Activated CD4-positive, alpha-beta T cell treated with anti-CD3 and anti-CD28 coated beads for 36 hours (primary cell): ENCODE data around the gene MMP24OS. TPM values are rescaled to one million over a fixed set of nuclear protein-coding genes. Genes with fewer than 3 reads are reported as not detected.

Source experiments
- ATAC-seq: fragments of 200-7000 bp; cut with Tn5 transposase; one replicate; pipeline ENCODE4 v1.10.0; 2021; ENCODE audit warnings: mild to moderate bottlenecking, moderate library complexity
- CTCF ChIA-PET: fragments of 350-600 bp; sonication (Branson Sonifier 250); formaldehyde crosslinking; loops from one replicate; lab custom pipeline; 2021; ENCODE audit warnings: antibody characterized with exemption; lab: Charles Lee
- POLR2A ChIA-PET: fragments of 350-600 bp; sonication (Branson Sonifier 250); formaldehyde crosslinking; loops from one replicate; lab custom pipeline; 2021; ENCODE audit warnings: antibody characterized with exemption, inconsistent platforms; lab: Charles Lee
- DNase-seq: peaks from one replicate; pipeline ENCODE4 v3.0.0-alpha.2; 2020
- H3K27ac Mint-ChIP-seq: one replicate; pipeline ENCODE4 v1.8.0; 2021; ENCODE audit warnings: mixed read lengths
- H3K27me3 Mint-ChIP-seq: one replicate; pipeline ENCODE4 v1.8.0; 2021; ENCODE audit warnings: mixed read lengths
- H3K36me3 Mint-ChIP-seq: one replicate; pipeline ENCODE4 v1.8.0; 2021; ENCODE audit warnings: low read depth, mixed read lengths
- H3K4me1 Mint-ChIP-seq: one replicate; pipeline ENCODE4 v1.8.0; 2021; ENCODE audit warnings: mixed read lengths
- H3K4me3 Mint-ChIP-seq: one replicate; pipeline ENCODE4 v1.8.0; 2021; ENCODE audit warnings: mild to moderate bottlenecking, moderate library complexity, mixed read lengths
- H3K9me3 Mint-ChIP-seq: one replicate; pipeline ENCODE4 v1.8.0; 2021; ENCODE audit warnings: low read depth, mixed read lengths
- intact Hi-C, 2 experiments: fragments of 100-400 bp; cut with DNase I in 1 of 2; cut with micrococcal nuclease in 1 of 2; formaldehyde crosslinking; loops; one replicate each; pipeline versions ENCODE4 v1.14.2 to v1.15.1; 2022 to 2024; cut with DNase I, micrococcal nuclease
- total RNA-seq, 2 experiments: library from RNA; stranded (reverse); gene quantifications; one replicate each; pipeline ENCODE4 v1.2.3, GENCODE V29; 2021

Gene MMP24OS
- total RNA-seq, result 10 to 100 TPM; 44.6 to 56.8 TPM

- Mint-ChIP-seq H3K4me1 (peaks cover 9% of the 10 kb centered on the region), H3K9me3 (no peaks in the 10 kb centered on the region), H3K36me3 (peaks cover 46% of the 10 kb centered on the region), H3K27me3 (no peaks in the 10 kb centered on the region), H3K4me3 (peak within 1 kb of the TSS; percentile 99), H3K27ac (peak within 1 kb of the TSS; percentile 97)
- DNase-seq, result peak; percentile 94
- ATAC-seq, result peak; percentile 96
- CTCF ChIA-PET, result interaction anchor here (0.6 to 1.1 kb wide), 5 partner anchors 9 to 676 kb away, joined by 3 to 6 read pairs (median 3); partner anchors contain the start of gene SCAND1
- POLR2A ChIA-PET, result interaction anchor here (1.0 kb wide), 1 partner anchor 178 kb away, joined by 11 read pairs; the partner anchor contains the start of gene CEP250
- intact Hi-C loops, result loop anchor here (1.0 to 5.0 kb wide), 11 partner anchors 27 to 453 kb away; partner anchors contain the start of genes EDEM2 (in 2 of the 2), ACSS2 (in 1 of the 2), CEP250 (in 1 of the 2) and GSS (in 1 of the 2)
These were observed at the start of gene MMP24OS for GRCh38 chr20:35277531-35278395. MMP24OS (minus strand) TSS chr20:35278122; CDS start chr20:35277929, 193 bp downstream.

GRCh38 chr20:35327074-35327976, 49.4 kb upstream of the MMP24OS start:
- ATAC-seq (no peak), DNase-seq (no peak)
- peaks cover 62% of the 10 kb centered on the region for H3K4me1 Mint-ChIP-seq
- H3K4me3 Mint-ChIP-seq, result no peak overlapping the region
- H3K27me3 Mint-ChIP-seq, result no peaks in the 10 kb centered on the region
- ChIA-PET POLR2A (no interaction called here), CTCF (interaction anchor here (0.7 to 1.3 kb wide), 3 partner anchors 21 to 23 kb away, joined by 4 to 5 read pairs (median 4); no protein-coding TSS in a partner anchor)
- H3K36me3 Mint-ChIP-seq, result peaks cover 6% of the 10 kb centered on the region
- no peaks in the 10 kb centered on the region for H3K9me3 Mint-ChIP-seq
- intact Hi-C loops, result loop anchor here in 1 of 2 experiments (5.0 kb wide), 1 partner anchor 235 kb away; the partner anchor contains the start of gene TRPC4AP
- peak overlapping the region; percentile 80 for H3K27ac Mint-ChIP-seq

- Mint-ChIP-seq H3K36me3 (peaks cover 6% of the 10 kb centered on the region), H3K4me1 (peaks cover 61% of the 10 kb centered on the region), H3K9me3 (no peaks in the 10 kb centered on the region), H3K27me3 (no peaks in the 10 kb centered on the region), H3K27ac (no peak overlapping the region), H3K4me3 (no peak overlapping the region)
- intact Hi-C loops, result loop anchor here in 1 of 2 experiments (5.0 kb wide), 1 partner anchor 234 kb away; the partner anchor contains the start of gene TRPC4AP
- DNase-seq (no peak), ATAC-seq (no peak)
- POLR2A ChIA-PET, result no interaction called here
- CTCF ChIA-PET, result interaction anchor here (0.9 to 1.3 kb wide), 2 partner anchors 21 to 23 kb away, joined by 4 to 5 read pairs; no protein-coding TSS in a partner anchor
These were observed 48.8 kb upstream of the MMP24OS start for GRCh38 chr20:35326740-35327073.

GRCh38 chr20:35326021-35326739, 48.3 kb upstream of the MMP24OS start:
- peak; percentile 41 for DNase-seq
- Mint-ChIP-seq H3K9me3 (no peaks in the 10 kb centered on the region), H3K27me3 (no peaks in the 10 kb centered on the region), H3K27ac (peak overlapping the region; percentile 32), H3K4me3 (no peak overlapping the region), H3K4me1 (peaks cover 56% of the 10 kb centered on the region), H3K36me3 (peaks cover 6% of the 10 kb centered on the region)
- ATAC-seq, result peak; percentile 39
- CTCF ChIA-PET, result interaction anchor here (0.9 to 1.3 kb wide), 3 partner anchors 10 to 22 kb away, joined by 3 to 5 read pairs (median 4); no protein-coding TSS in a partner anchor
- POLR2A ChIA-PET, result no interaction called here
- intact Hi-C loops, result loop anchor here in 1 of 2 experiments (5.0 kb wide), 1 partner anchor 234 kb away; the partner anchor contains the start of gene TRPC4AP

- ChIA-PET CTCF (interaction anchor here (0.6 to 0.9 kb wide), 2 partner anchors 9 to 22 kb away, joined by 3 read pairs; no protein-coding TSS in a partner anchor), POLR2A (no interaction called here)
- no peak for DNase-seq
- H3K4me3 Mint-ChIP-seq, result no peak overlapping the region
- intact Hi-C loops, result loop anchor here in 1 of 2 experiments (5.0 kb wide), 1 partner anchor 233 kb away; the partner anchor contains the start of gene TRPC4AP
- H3K9me3 Mint-ChIP-seq, result no peaks in the 10 kb centered on the region
- no peaks in the 10 kb centered on the region for H3K27me3 Mint-ChIP-seq
- ATAC-seq, result no peak
- no peak overlapping the region for H3K27ac Mint-ChIP-seq
- peaks cover 52% of the 10 kb centered on the region for H3K4me1 Mint-ChIP-seq
- H3K36me3 Mint-ChIP-seq, result peaks cover 10% of the 10 kb centered on the region
These were observed 47.5 kb upstream of the MMP24OS start for GRCh38 chr20:35325401-35325800.

- no peaks in the 10 kb centered on the region for H3K27me3 Mint-ChIP-seq
- ChIA-PET CTCF (interaction anchor here (0.6 to 2.0 kb wide), 6 partner anchors 9 to 137 kb away, joined by 3 to 6 read pairs (median 4); no protein-coding TSS in a partner anchor), POLR2A (no interaction called here)
- no peaks in the 10 kb centered on the region for H3K9me3 Mint-ChIP-seq
- peak overlapping the region; percentile 41 for H3K27ac Mint-ChIP-seq
- DNase-seq (no peak), ATAC-seq (no peak)
- intact Hi-C loops, result no loop called here
- peaks cover 31% of the 10 kb centered on the region for H3K4me1 Mint-ChIP-seq
- H3K4me3 Mint-ChIP-seq, result no peak overlapping the region
- H3K36me3 Mint-ChIP-seq, result peaks cover 4% of the 10 kb centered on the region
These were observed 42.6 kb upstream of the MMP24OS start for GRCh38 chr20:35320396-35321126.

- ATAC-seq (no peak), DNase-seq (no peak)
- peaks cover 36% of the 10 kb centered on the region for H3K4me1 Mint-ChIP-seq
- ChIA-PET CTCF (interaction anchor here (0.6 to 2.0 kb wide), 2 partner anchors 12 to 137 kb away, joined by 5 to 6 read pairs; no protein-coding TSS in a partner anchor), POLR2A (no interaction called here)
- H3K36me3 Mint-ChIP-seq, result peaks cover 6% of the 10 kb centered on the region
- H3K27me3 Mint-ChIP-seq, result no peaks in the 10 kb centered on the region
- no peak overlapping the region for H3K27ac Mint-ChIP-seq
- H3K4me3 Mint-ChIP-seq, result no peak overlapping the region
- intact Hi-C loops, result no loop called here
- no peaks in the 10 kb centered on the region for H3K9me3 Mint-ChIP-seq
These were observed 41.9 kb upstream of the MMP24OS start for GRCh38 chr20:35319871-35320197.

GRCh38 chr20:35319192-35319870, 41.4 kb upstream of the MMP24OS start:
- intact Hi-C loops, result no loop called here
- Mint-ChIP-seq H3K27ac (no peak overlapping the region), H3K27me3 (no peaks in the 10 kb centered on the region), H3K4me3 (no peak overlapping the region), H3K4me1 (peaks cover 41% of the 10 kb centered on the region), H3K36me3 (peaks cover 6% of the 10 kb centered on the region), H3K9me3 (no peaks in the 10 kb centered on the region)
- ATAC-seq (no peak), DNase-seq (no peak)
- ChIA-PET CTCF (interaction anchor here (0.6 to 2.0 kb wide), 4 partner anchors 12 to 117 kb away, joined by 4 to 8 read pairs (median 5); no protein-coding TSS in a partner anchor), POLR2A (no interaction called here)

- no peaks in the 10 kb centered on the region for H3K27me3 Mint-ChIP-seq
- ATAC-seq, result peak; percentile 42
- DNase-seq, result no peak
These were observed 40.7 kb upstream of the MMP24OS start for GRCh38 chr20:35318502-35319157.

More at GRCh38 chr20:35318502-35319157, 40.7 kb upstream of the MMP24OS start:
- H3K36me3 Mint-ChIP-seq, result peaks cover 8% of the 10 kb centered on the region
- H3K4me3 Mint-ChIP-seq, result no peak overlapping the region
- H3K27ac Mint-ChIP-seq, result peak overlapping the region; percentile 8
- CTCF ChIA-PET, result interaction anchor here (0.6 to 2.0 kb wide), 5 partner anchors 11 to 118 kb away, joined by 3 to 8 read pairs (median 5); no protein-coding TSS in a partner anchor
- intact Hi-C loops, result no loop called here
- no peaks in the 10 kb centered on the region for H3K9me3 Mint-ChIP-seq
- peaks cover 45% of the 10 kb centered on the region for H3K4me1 Mint-ChIP-seq
- POLR2A ChIA-PET, result no interaction called here
